SK-N-SH treated with all-trans-retinoic acid at 6 μM for 48 hours (cell line): ENCODE measurements around the gene INPP5B.
"Not testable (repeated sequence)": the region's sequence is repeated elsewhere in the genome, so short reads cannot be mapped to it uniquely, and the experiment has no call there.

Experiments
- BACH2 ChIP-seq: fragments of 250-450 bp; sonication (Bioruptor Pico); IDR thresholded peaks from 2 replicates; pipeline ENCODE4 v1.9.0; 2021; ENCODE audit warnings: mild to moderate bottlenecking, borderline replicate concordance
- PPARA ChIP-seq: fragments of 250-450 bp; sonication (Bioruptor Pico); IDR thresholded peaks from 2 replicates; pipeline ENCODE4 v1.5.0; 2020; ENCODE audit warnings: mild to moderate bottlenecking, borderline replicate concordance
- TCF4 ChIP-seq: fragments of 250-450 bp; sonication (Bioruptor Pico); IDR thresholded peaks from 2 replicates; pipeline ENCODE4 v1.8.0; 2021; ENCODE audit warnings: mild to moderate bottlenecking, moderate library complexity, borderline replicate concordance
- ZNF70 ChIP-seq: fragments of 450-650 bp; formaldehyde crosslinking; IDR thresholded peaks from 2 replicates; pipeline ENCODE4 v1.5.0; 2020; ENCODE audit warnings: mild to moderate bottlenecking, moderate library complexity
- TF ChIP-seq, protein P1 (sequence below): fragments of 250-450 bp; sonication (Bioruptor Pico); IDR thresholded peaks from 2 replicates; pipeline ENCODE4 v1.8.0; 2021; ENCODE audit warnings: low read depth, mild to moderate bottlenecking, moderate library complexity, borderline replicate concordance

DNA sequence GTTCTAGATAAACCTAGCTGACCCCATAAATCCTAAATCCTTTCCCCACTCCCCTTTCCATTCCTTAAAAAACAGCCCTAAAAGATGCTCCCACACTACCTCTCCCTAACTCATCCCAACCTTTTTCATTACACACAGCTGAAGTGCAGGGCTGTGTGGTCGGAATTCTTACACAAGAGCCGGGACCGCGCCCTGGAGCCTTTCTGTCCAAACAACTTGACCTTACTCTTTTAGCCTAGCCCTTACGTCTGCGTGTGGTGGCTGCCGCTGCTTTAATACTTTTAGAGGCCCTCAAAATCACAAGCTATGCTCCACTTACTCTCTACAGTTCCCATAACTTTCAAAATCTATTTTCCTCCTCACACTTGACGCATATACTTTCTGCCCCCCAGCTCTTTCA is 36.0 kb downstream of the INPP5B start:
- not testable (repeated sequence) for TF ChIP-seq ZNF70 (CRISPR knock-in tag); PPARA (CRISPR knock-in tag); BACH2 (CRISPR knock-in tag); TCF4
- TF ChIP-seq, protein P1, sequence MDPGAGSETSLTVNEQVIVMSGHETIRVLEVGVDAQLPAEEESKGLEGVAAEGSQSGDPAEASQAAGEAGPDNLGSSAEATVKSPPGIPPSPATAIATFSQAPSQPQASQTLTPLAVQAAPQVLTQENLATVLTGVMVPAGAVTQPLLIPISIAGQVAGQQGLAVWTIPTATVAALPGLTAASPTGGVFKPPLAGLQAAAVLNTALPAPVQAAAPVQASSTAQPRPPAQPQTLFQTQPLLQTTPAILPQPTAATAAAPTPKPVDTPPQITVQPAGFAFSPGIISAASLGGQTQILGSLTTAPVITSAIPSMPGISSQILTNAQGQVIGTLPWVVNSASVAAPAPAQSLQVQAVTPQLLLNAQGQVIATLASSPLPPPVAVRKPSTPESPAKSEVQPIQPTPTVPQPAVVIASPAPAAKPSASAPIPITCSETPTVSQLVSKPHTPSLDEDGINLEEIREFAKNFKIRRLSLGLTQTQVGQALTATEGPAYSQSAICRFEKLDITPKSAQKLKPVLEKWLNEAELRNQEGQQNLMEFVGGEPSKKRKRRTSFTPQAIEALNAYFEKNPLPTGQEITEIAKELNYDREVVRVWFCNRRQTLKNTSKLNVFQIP (CRISPR knock-in tag): not testable (repeated sequence)
